D341Med (cell line): Measurements from ENCODE around the gene DYNC1H1.

Experiments
- DNase-seq: peaks from one replicate; pipeline ENCODE4 v3.0.0; 2012; ENCODE audit warnings: low spot score

Gene DYNC1H1

DNA sequence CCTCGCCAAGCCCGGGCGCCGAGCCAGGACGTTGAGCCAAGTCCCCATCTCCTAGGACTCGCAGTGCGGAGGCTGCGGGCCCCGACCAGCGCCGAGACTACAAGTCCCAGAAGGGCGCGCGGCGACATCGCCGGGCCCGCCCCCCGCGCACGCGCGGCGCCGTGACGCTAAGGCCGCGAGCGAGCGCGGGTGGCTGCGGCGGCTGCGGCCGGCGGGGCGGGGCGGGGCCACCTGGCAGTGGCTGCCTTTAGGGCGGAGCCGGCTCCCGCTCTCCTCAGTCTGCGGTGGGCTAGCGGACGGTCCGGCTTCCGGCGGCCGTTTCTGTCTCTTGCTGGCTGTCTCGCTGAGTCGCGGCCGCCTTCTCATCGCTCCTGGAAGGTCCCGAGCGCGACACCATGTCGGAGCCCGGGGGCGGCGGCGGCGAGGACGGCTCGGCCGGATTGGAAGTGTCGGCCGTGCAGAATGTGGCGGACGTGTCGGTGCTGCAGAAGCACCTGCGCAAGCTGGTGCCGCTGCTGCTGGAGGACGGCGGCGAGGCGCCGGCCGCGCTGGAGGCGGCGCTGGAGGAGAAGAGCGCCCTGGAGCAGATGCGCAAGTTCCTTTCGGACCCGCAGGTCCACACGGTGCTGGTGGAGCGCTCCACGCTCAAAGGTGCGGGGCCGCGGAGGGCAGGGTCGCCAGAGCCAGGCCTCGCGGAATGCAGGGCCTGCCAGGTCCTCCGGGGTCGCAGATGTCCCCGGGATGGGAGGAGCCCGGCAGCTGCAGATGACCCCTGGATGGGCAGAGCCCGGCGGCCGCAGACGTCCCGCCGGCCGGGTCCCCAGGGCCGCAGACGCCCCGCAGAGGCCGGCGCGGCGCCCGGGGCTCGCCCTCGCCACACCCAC, at the start of gene DYNC1H1:
Gene DYNC1H1 (plus strand): TSS at position 277 of the 884 bp plus-strand sequence. CDS start 119 bp downstream, at position 396.
- DNase-seq = peak; percentile 96

GRCh38 chr14:101915871-101916815, 48.2 kb upstream of the DYNC1H1 start:
- no peak for DNase-seq

- DNase-seq = no peak
Observed at GRCh38 chr14:101916816-101917412, 47.5 kb upstream of the DYNC1H1 start.

GRCh38 chr14:101917413-101918017, 46.9 kb upstream of the DYNC1H1 start:
- no peak for DNase-seq

DNA sequence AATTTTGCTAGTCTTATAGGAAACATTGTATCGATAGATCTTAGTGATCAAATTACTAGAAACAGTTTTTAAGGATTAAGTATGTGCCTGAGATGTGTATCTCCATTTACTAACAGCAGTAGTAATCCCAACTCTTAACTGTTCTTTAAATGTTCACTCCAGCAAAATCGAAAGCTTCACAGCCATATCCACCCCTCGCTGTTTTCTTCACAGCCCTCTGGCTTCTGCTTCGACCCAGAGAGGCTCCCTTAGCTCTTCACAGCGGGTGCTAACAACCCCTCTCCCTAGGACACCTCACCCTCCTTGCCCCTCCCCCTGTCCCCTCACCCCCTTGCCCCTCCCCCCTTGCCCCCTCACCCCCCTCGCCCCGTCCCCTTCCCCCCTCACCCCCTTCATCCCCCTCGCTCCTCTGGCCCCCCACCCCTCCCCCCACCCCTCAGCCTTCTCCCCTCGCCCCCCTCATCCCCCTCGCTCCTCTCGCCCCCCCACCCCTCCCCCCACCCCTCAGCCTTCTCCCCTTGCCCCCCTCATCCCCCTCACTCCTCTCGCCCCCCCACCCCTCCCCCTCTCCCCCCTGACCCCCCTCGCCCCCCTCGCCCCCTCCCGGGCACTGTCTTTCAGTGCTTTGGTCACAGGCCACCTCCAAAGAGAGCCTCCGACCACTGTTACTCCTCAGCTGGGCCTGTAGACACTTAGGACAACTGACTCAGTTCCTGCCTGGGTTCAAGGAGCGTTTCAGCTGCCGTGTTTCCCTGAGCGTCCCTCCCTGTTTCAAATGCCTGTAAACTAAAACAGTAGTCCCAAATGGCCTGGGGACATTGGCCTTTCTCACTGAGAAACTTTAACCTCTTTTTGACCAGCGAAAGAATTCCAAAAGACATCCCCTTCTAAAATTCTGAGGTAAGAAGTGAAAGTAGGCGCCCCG, 46.0 kb upstream of the DYNC1H1 start:
- no peak for DNase-seq

DNA sequence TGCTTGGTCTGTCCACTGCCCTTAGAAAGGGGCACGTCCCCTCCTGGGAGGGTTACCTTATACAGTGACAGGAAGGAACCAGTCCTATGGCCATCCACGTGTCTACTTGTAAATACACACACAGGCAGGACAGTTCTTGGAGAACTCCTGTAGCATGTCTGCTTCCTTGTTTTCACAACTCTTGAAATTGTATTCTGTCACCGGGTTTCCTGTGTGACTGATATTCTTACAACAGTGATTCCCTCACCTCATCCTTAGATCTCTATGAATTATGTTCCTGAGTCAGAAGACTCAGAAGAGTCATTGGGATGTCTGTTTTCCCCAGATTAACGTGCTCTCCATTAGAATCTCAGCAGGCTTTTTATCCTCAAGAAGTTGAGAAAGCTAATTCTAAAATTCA, 44.1 kb upstream of the DYNC1H1 start:
- DNase-seq = no peak

DNA sequence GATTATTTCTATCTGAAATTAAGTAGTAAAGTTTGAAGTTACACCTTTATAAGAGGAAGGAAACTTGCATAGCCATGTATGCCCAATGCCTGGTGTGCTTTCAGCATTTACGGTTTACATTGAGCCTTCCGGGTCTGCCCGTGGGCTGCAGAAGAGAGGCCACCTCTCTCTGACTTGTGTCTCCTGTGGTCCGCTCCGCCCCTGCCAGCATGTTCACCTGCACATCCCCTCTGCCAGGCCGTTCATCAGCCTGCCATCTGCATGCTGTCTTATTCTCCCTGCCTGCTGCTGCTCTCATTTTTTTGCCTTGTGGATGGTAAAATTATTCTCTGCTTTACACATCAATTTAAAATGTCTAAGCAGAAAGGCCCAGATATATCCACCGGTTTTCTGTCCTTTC, 41.5 kb upstream of the DYNC1H1 start:
- no peak for DNase-seq

DNA sequence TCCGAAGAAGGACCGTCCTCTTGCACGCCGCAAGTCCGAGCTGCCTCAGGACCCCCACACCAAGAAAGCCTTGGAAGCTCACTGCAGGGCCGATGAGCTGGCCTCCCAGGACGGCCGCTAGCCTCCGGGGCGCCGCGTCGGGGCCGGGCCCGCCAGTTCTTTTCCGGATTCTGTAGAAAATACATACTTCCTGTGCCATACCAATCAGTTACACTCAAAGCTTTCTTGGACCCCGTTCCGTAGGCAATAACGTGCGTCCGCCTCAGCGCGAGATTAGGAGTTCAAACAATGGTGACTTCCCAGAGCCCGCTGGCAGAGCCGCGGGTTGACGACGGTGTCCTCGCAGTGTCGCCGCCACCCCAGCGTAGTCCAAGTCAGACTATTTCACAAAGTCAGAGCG, 39.2 kb upstream of the DYNC1H1 start:
- DNase-seq = no peak

GRCh38 chr14:101926085-101926484, 38.3 kb upstream of the DYNC1H1 start:
- DNase-seq = peak; percentile 16

- peak; percentile 6 for DNase-seq
Observed at GRCh38 chr14:101926620-101927019, 37.8 kb upstream of the DYNC1H1 start.

DNA sequence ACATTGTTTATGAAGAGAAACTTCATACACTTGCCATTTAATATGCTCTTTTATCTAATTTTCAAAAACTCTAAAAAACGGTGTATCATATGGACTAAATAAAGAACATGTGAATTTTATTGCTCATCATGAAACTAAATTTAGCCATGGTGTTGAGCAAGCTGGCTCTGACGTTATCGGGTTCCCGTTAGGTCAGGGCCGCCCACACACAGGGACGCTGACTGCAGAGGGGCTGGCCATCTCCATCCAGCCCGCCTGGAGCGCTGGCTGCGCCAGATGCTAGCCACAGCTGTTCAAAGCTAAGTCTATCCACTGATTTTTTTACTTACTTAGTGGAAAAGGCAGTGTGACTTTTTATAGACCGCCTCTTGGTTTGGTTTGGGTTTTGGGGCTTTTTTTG, 36.5 kb upstream of the DYNC1H1 start:
- no peak for DNase-seq

DNA sequence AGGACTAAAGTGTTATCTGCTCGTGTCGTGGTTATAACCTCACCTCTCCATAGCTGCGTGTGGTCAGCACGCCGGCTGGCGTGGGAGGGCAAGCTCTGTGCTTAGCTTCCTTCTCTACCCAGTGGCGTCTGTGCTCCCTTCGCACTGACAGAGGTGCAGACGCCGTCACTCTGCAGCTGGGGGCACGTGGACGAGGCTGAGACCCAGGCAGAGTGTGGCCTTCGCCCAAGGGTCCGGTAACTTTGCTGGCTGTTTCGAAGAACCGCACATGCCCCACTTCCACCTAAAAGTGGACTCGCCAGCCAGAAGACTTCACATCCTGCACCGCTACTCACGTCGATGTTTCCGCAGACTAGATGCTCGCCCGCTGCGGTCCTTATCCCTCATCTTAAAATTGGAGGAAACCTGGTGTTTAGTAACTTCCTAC, 35.9 kb upstream of the DYNC1H1 start:
- no peak for DNase-seq

GRCh38 chr14:101929096-101929495, 35.3 kb upstream of the DYNC1H1 start:
- DNase-seq = no peak

- DNase-seq = no peak
Observed at GRCh38 chr14:101929946-101930345, 34.4 kb upstream of the DYNC1H1 start.

GRCh38 chr14:101932673-101933072, 31.7 kb upstream of the DYNC1H1 start:
- no peak for DNase-seq

- DNase-seq = no peak
Observed at GRCh38 chr14:101933209-101933608, 31.2 kb upstream of the DYNC1H1 start.

- DNase-seq = no peak
Observed at GRCh38 chr14:101934601-101935150, 29.7 kb upstream of the DYNC1H1 start.

GRCh38 chr14:101937926-101938767, 26.2 kb upstream of the DYNC1H1 start:
- DNase-seq = no peak

GRCh38 chr14:101939646-101940170, 24.7 kb upstream of the DYNC1H1 start:
- DNase-seq = no peak
